ENCODE results near the gene PATJ. TPM values are rescaled to one million over a fixed set of nuclear protein-coding genes. Genes with fewer than 3 reads are reported as not detected.
"Not testable (repeated sequence)": the region's sequence is repeated elsewhere in the genome, so short reads cannot be mapped to it uniquely, and the experiment has no call there.

The PATJ gene
- total RNA-seq, 2 experiments from 2014 or later = 6.8 to 13.7 TPM

- H3K27ac Mint-ChIP-seq = no peak overlapping the region
- no peak overlapping the region for H3K4me3 Mint-ChIP-seq
- H3K4me1 Mint-ChIP-seq = no peaks in the 10 kb centered on the region
- H3K27me3 Mint-ChIP-seq = no peaks in the 10 kb centered on the region
- no peaks in the 10 kb centered on the region for H3K9me3 Mint-ChIP-seq (ENCODE audit: low read depth)
- ATAC-seq (no peak), DNase-seq (no peak)
- no peaks in the 10 kb centered on the region for H3K36me3 Mint-ChIP-seq
- CTCF ChIA-PET = interaction anchor here (1.3 kb wide), 2 partner anchors 10 to 18 kb away, joined by 3 to 6 read pairs; no protein-coding TSS in a partner anchor
Measured at GRCh38 chr1:62126579-62127290, 384.5 kb downstream of the PATJ start.

DNA sequence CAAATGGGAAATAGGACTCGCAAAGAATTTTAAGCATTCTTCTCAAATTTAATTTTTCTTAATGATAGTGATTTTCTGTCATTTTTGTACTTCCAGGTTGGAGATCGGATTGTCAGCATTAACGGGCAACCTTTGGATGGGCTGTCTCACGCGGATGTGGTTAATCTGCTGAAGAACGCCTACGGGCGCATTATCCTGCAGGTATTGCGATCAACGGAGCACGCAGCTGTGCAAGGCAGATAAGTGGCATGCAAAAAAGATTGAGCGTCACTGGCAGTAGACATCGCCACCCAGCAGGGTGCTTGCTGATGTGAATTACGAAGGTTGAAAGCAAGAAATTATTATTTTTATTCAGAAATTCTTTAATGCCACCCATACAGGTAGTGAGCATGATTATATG lies 386.5 kb downstream of the PATJ start:
- H3K4me1 Mint-ChIP-seq = no peaks in the 10 kb centered on the region
- CTCF ChIA-PET = interaction anchor here (0.8 to 4.4 kb wide), 2 partner anchors 15 to 45 kb away, joined by 3 to 31 read pairs; no protein-coding TSS in a partner anchor
- no peaks in the 10 kb centered on the region for H3K36me3 Mint-ChIP-seq
- H3K27me3 Mint-ChIP-seq = no peaks in the 10 kb centered on the region
- no peak for ATAC-seq
- DNase-seq = no peak
- H3K4me3 Mint-ChIP-seq = no peak overlapping the region
- H3K27ac Mint-ChIP-seq = no peak overlapping the region
- no peaks in the 10 kb centered on the region for H3K9me3 Mint-ChIP-seq (ENCODE audit: low read depth)

DNA sequence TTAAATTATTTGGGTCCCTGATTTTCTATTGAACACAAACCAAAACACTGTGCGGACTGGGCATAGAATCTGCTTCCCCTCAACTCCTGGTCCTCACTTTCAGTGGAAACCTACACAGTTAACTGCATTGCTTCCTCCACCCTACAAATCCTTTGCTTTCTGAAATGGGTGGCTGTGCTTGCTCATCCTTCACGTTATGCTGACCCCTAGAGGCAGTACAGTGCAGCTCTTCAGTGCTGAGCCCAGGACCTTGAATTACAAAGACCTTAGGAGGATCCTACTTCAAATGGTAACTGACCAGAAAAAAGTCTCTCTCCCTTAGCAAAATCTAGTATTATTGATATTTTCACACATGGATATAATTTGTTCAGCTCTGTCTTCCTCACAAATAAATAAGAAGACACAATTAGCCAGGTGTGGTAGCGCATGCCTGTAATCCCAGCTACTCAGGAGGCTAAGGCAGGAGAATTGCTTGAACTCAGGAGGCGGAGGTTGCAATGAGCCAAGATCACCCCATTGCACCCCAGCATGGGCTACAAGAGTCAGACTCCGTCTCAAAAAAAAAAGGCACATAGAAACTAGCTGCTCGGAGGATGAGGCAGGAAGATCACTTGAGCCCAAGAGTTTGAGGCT lies 388.9 kb downstream of the PATJ start:
- CTCF ChIA-PET = interaction anchor here (0.9 to 4.4 kb wide), 10 partner anchors 9 to 47 kb away, joined by 3 to 31 read pairs (median 4); no protein-coding TSS in a partner anchor
- Mint-ChIP-seq H3K4me3 (no peak overlapping the region), H3K36me3 (no peaks in the 10 kb centered on the region), H3K27me3 (no peaks in the 10 kb centered on the region), H3K27ac (no peak overlapping the region), H3K9me3 (ENCODE audit: low read depth) (no peaks in the 10 kb centered on the region), H3K4me1 (no peaks in the 10 kb centered on the region)
- DNase-seq (peak; percentile 57), ATAC-seq (peak; percentile 80)

DNA sequence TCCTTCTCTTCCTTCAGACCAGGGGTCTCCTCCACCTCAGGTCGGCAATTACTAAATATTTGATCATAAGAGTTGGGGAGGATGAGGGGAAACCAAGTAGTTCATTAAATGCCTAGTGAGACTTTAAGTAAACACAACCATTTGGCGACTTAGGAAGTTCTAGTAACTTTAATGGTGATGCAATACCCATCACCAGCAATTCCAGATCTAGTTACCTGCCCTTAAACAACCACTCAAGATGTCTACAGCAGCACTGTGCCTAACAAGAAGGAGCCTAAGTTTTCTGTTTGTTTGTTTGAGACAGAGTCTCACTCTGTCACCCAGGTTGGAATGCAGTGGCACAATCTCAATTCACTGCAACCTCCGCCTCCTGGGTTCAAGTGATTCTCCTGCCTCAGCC lies 395.7 kb downstream of the PATJ start:
- Mint-ChIP-seq H3K4me3 (no peak overlapping the region), H3K36me3 (no peaks in the 10 kb centered on the region), H3K9me3 (ENCODE audit: low read depth) (no peaks in the 10 kb centered on the region), H3K27me3 (no peaks in the 10 kb centered on the region), H3K27ac (no peak overlapping the region), H3K4me1 (no peaks in the 10 kb centered on the region)
- CTCF ChIA-PET = no interaction called here
- no peak for DNase-seq
- no peak for ATAC-seq

- H3K9me3 Mint-ChIP-seq (ENCODE audit: low read depth) = no peaks in the 10 kb centered on the region
- H3K36me3 Mint-ChIP-seq = no peaks in the 10 kb centered on the region
- ATAC-seq (no peak), DNase-seq (no peak)
- no peak overlapping the region for H3K27ac Mint-ChIP-seq
- no peaks in the 10 kb centered on the region for H3K4me1 Mint-ChIP-seq
- CTCF ChIA-PET = interaction anchor here (0.7 to 1.2 kb wide), 3 partner anchors 8 to 11 kb away, joined by 3 read pairs; no protein-coding TSS in a partner anchor
- H3K4me3 Mint-ChIP-seq = no peak overlapping the region
- no peaks in the 10 kb centered on the region for H3K27me3 Mint-ChIP-seq
Measured at GRCh38 chr1:62139410-62139809, 397.1 kb downstream of the PATJ start.

GRCh38 chr1:62140666-62141065 lies 398.4 kb downstream of the PATJ start:
- H3K4me3 Mint-ChIP-seq = no peak overlapping the region
- H3K36me3 Mint-ChIP-seq = no peaks in the 10 kb centered on the region
- CTCF ChIA-PET = no interaction called here
- H3K27ac Mint-ChIP-seq = no peak overlapping the region
- no peaks in the 10 kb centered on the region for H3K9me3 Mint-ChIP-seq (ENCODE audit: low read depth)
- DNase-seq = no peak
- ATAC-seq = no peak
- H3K4me1 Mint-ChIP-seq = no peaks in the 10 kb centered on the region
- H3K27me3 Mint-ChIP-seq = no peaks in the 10 kb centered on the region

- no peaks in the 10 kb centered on the region for H3K9me3 Mint-ChIP-seq (ENCODE audit: low read depth)
- CTCF ChIA-PET = interaction anchor here (1.0 kb wide), 1 partner anchor 11 kb away, joined by 3 read pairs; no protein-coding TSS in a partner anchor
- DNase-seq = no peak
- H3K4me1 Mint-ChIP-seq = no peaks in the 10 kb centered on the region
- no peaks in the 10 kb centered on the region for H3K27me3 Mint-ChIP-seq
- no peak overlapping the region for H3K27ac Mint-ChIP-seq
- H3K4me3 Mint-ChIP-seq = no peak overlapping the region
- H3K36me3 Mint-ChIP-seq = no peaks in the 10 kb centered on the region
- ATAC-seq = no peak
Measured at GRCh38 chr1:62142496-62142895, 400.2 kb downstream of the PATJ start.

GRCh38 chr1:62144238-62144831 lies 402.1 kb downstream of the PATJ start:
- H3K9me3 Mint-ChIP-seq (ENCODE audit: low read depth) = no peaks in the 10 kb centered on the region
- no peaks in the 10 kb centered on the region for H3K4me1 Mint-ChIP-seq
- H3K27ac Mint-ChIP-seq = no peak overlapping the region
- no peaks in the 10 kb centered on the region for H3K27me3 Mint-ChIP-seq
- CTCF ChIA-PET = interaction anchor here (0.6 to 2.6 kb wide), 16 partner anchors 9 to 287 kb away, joined by 3 to 19 read pairs (median 4); no protein-coding TSS in a partner anchor
- H3K4me3 Mint-ChIP-seq = no peak overlapping the region
- peak; percentile 42 for ATAC-seq
- H3K36me3 Mint-ChIP-seq = no peaks in the 10 kb centered on the region
- DNase-seq = peak; percentile 63

- DNase-seq (no peak), ATAC-seq (no peak)
- no peaks in the 10 kb centered on the region for H3K36me3 Mint-ChIP-seq
- CTCF ChIA-PET = interaction anchor here (1.1 to 2.4 kb wide), 2 partner anchors 15 to 16 kb away, joined by 4 to 7 read pairs; no protein-coding TSS in a partner anchor
- no peak overlapping the region for H3K27ac Mint-ChIP-seq
- no peaks in the 10 kb centered on the region for H3K4me1 Mint-ChIP-seq
- no peaks in the 10 kb centered on the region for H3K27me3 Mint-ChIP-seq
- H3K9me3 Mint-ChIP-seq (ENCODE audit: low read depth) = no peaks in the 10 kb centered on the region
- no peak overlapping the region for H3K4me3 Mint-ChIP-seq
Measured at GRCh38 chr1:62159940-62160348, 417.7 kb downstream of the PATJ start.

GRCh38 chr1:62161711-62162110 lies 419.4 kb downstream of the PATJ start:
- Mint-ChIP-seq H3K27me3 (no peaks in the 10 kb centered on the region), H3K4me3 (no peak overlapping the region), H3K4me1 (no peaks in the 10 kb centered on the region), H3K27ac (no peak overlapping the region), H3K9me3 (ENCODE audit: low read depth) (no peaks in the 10 kb centered on the region), H3K36me3 (no peaks in the 10 kb centered on the region)
- DNase-seq (no peak), ATAC-seq (no peak)
- CTCF ChIA-PET = interaction anchor here (0.8 kb wide), 1 partner anchor 235 kb away, joined by 3 read pairs; no protein-coding TSS in a partner anchor

DNA sequence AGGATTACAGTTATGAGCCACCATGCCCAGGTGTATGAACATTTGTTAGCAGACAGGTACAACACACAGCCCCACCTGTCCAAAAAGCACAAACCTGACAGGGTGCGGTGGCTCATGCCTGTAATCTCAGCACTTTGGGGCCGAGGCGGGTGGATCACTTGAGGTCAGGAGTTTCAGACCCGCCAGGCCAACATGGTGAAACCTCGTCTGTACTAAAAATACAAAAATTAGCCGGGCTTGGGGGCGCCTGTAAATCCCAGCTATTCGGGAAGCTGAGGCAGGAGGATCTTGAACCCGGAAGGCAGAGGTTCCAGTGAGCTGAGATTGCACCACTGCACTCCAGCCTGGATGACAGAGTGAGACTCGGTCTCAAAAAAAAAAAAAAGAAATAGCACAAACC lies 428.1 kb downstream of the PATJ start:
- CTCF ChIA-PET = interaction anchor here (1.1 kb wide), 1 partner anchor 221 kb away, joined by 3 read pairs; no protein-coding TSS in a partner anchor
- H3K9me3 Mint-ChIP-seq (ENCODE audit: low read depth); H3K4me3 Mint-ChIP-seq; H3K4me1 Mint-ChIP-seq; ATAC-seq; H3K36me3 Mint-ChIP-seq; DNase-seq; H3K27ac Mint-ChIP-seq; H3K27me3 Mint-ChIP-seq: not testable (repeated sequence)

GRCh38 chr1:62175568-62176179 lies 433.4 kb downstream of the PATJ start:
- peaks cover 3% of the 10 kb centered on the region for H3K27me3 Mint-ChIP-seq
- no peaks in the 10 kb centered on the region for H3K36me3 Mint-ChIP-seq
- ATAC-seq (peak; percentile 33), DNase-seq (peak; percentile 46)
- H3K4me1 Mint-ChIP-seq = no peaks in the 10 kb centered on the region
- no peak overlapping the region for H3K27ac Mint-ChIP-seq
- H3K9me3 Mint-ChIP-seq (ENCODE audit: low read depth) = no peaks in the 10 kb centered on the region
- no peak overlapping the region for H3K4me3 Mint-ChIP-seq
- CTCF ChIA-PET = interaction anchor here (0.6 to 3.2 kb wide), 20 partner anchors 9 to 984 kb away, joined by 3 to 38 read pairs (median 3); no protein-coding TSS in a partner anchor

All from activated CD8-positive, alpha-beta memory T cell treated with anti-CD3 and anti-CD28 coated beads, Interleukin-2, amount 10 ng/mL, durations not matched to agents 7 days and 5 days (primary cell).